H1 (cell line): ENCODE data around the gene RGL1.

Experiments used
- ASH2L ChIP-seq: fragments of 200-600, 300-600 bp; sonication (generic); IDR thresholded peaks from one replicate; pipeline ENCODE4 v1.7.1; 2017; ENCODE audit warnings: low read length
- BRCA1 ChIP-seq: IDR thresholded peaks from 2 replicates; pipeline ENCODE4 v1.6.1; 2012; ENCODE audit warnings: low read depth, low read length, improper control_type of control experiment
- CEBPB ChIP-seq: IDR thresholded peaks from 2 replicates; pipeline ENCODE4 v1.6.1; 2012; ENCODE audit warnings: low read depth, low read length
- CHD1 ChIP-seq: IDR thresholded peaks from 2 replicates; pipeline ENCODE4 v1.6.1; 2012; ENCODE audit warnings: low read depth, low read length, improper control_type of control experiment
- CHD7 ChIP-seq: fragments of 300-600 bp; sonication (generic); IDR thresholded peaks from 2 replicates; pipeline ENCODE4 v1.7.1; 2012; ENCODE audit warnings: low read length, moderate library complexity, mild to moderate bottlenecking, inconsistent platforms; ENCODE audit not compliant: insufficient replicate concordance
- CTCF ChIP-seq, 3 experiments: IDR thresholded peaks; 1 replicate in 2 of 3; 2 replicates in 1 of 3; pipeline versions ENCODE4 v1.5.1 to v1.6.1; 2011; ENCODE audit warnings: low read length in 3 of 3, mild to moderate bottlenecking in 3 of 3, inconsistent platforms in 2 of 3, low read depth in 1 of 3, moderate library complexity in 1 of 3; ENCODE audit not compliant: insufficient read depth in 1 of 3; ENCODE audit errors: control extremely low read depth in 1 of 3
- EZH2 ChIP-seq: fragments of 200-600 bp; sonication (generic); IDR thresholded peaks from 2 replicates; pipeline ENCODE4 v1.7.1; 2012; ENCODE audit warnings: low read depth, mild to moderate bottlenecking, moderate library complexity, low read length, inconsistent platforms; ENCODE audit not compliant: severe bottlenecking
- FOSL1 ChIP-seq: IDR thresholded peaks from 2 replicates; pipeline ENCODE4 v1.6.1; 2011; ENCODE audit warnings: mild to moderate bottlenecking, low read depth, low read length, moderate library complexity; ENCODE audit not compliant: insufficient read depth
- JUND ChIP-seq: IDR thresholded peaks from 2 replicates; pipeline ENCODE4 v1.6.1; 2011; ENCODE audit warnings: mild to moderate bottlenecking, improper control_type of control experiment, low read length
- POLR2A ChIP-seq, 2 experiments: IDR thresholded peaks; 1 replicate in 1 of 2; 2 replicates in 1 of 2; pipeline ENCODE4 v1.6.1; 2011; ENCODE audit warnings: low read depth in 2 of 2, low read length in 2 of 2, mild to moderate bottlenecking in 2 of 2; ENCODE audit errors: control extremely low read depth in 1 of 2
- SP1 ChIP-seq: IDR thresholded peaks from 2 replicates; pipeline ENCODE4 v1.6.1; 2011; ENCODE audit warnings: low read depth, low read length
- TAF1 ChIP-seq: IDR thresholded peaks from 2 replicates; pipeline ENCODE4 v1.6.1; 2011; ENCODE audit warnings: mild to moderate bottlenecking, low read depth, low read length
- TBP ChIP-seq: IDR thresholded peaks from 2 replicates; pipeline ENCODE4 v1.6.1; 2011; ENCODE audit warnings: low read depth, low read length, improper control_type of control experiment
- YY1 ChIP-seq: IDR thresholded peaks from 2 replicates; pipeline ENCODE4 v1.6.1; 2011; ENCODE audit warnings: low read depth, mild to moderate bottlenecking, low read length

GRCh38 chr1:183850852-183851251, 45.9 kb downstream of the RGL1 start:
- TF ChIP-seq EZH2 = no peak
- TF ChIP-seq CTCF (IDR thresholded peaks at IDR 0.05; ENCODE audit: control extremely low read depth in 1 of 3, insufficient read depth in 1 of 3, low read depth in 1 of 3, low read length in 3 of 3) = no peak
- TF ChIP-seq POLR2A (IDR thresholded peaks at IDR 0.05; ENCODE audit: control extremely low read depth in 1 of 2, low read depth in 2 of 2, low read length in 2 of 2) = no peak
- TF ChIP-seq TBP = no peak
- TF ChIP-seq CHD1 = no peak
- no peak for TF ChIP-seq CEBPB
- no peak for TF ChIP-seq CHD7
- no peak for TF ChIP-seq TAF1
- no peak for TF ChIP-seq BRCA1
- TF ChIP-seq YY1 = no peak
- no peak for TF ChIP-seq SP1
- no peak for TF ChIP-seq JUND
- no peak for TF ChIP-seq FOSL1
- TF ChIP-seq ASH2L = no peak
